Liver (tissue), 3 donors: Measurements from ENCODE around the gene NXN.
"Not testable (repeated sequence)": the region's sequence is repeated elsewhere in the genome, so short reads cannot be mapped to it uniquely, and the experiment has no call there.

Source experiments
- CTCF ChIP-seq: fragments of 150-350 bp; IDR thresholded peaks from 2 replicates; pipeline ENCODE4 v1.5.1; 2017; ENCODE audit warnings: improper control_type of control experiment, low read depth, low read length; ENCODE audit not compliant: missing input control
- JUND ChIP-seq, 2 donors: IDR thresholded peaks; 2 replicates each; pipeline ENCODE4 v1.6.1; 2016; ENCODE audit warnings: antibody characterized with exemption in 2 of 2
- RXRA ChIP-seq, 2 donors: IDR thresholded peaks; 2 replicates each; pipeline ENCODE4 v1.6.1; 2017 to 2018; ENCODE audit warnings: antibody characterized with exemption in 2 of 2, mild to moderate bottlenecking in 1 of 2
- TAF1 ChIP-seq: conservative IDR thresholded peaks from 2 replicates; pipeline ENCODE4 v1.6.1; 2016; ENCODE audit warnings: antibody characterized with exemption, mild to moderate bottlenecking
- YY1 ChIP-seq: IDR thresholded peaks from 2 replicates; pipeline ENCODE4 v1.6.1; 2016; ENCODE audit warnings: antibody characterized with exemption, mild to moderate bottlenecking
- TF ChIP-seq, protein P1 (sequence below): IDR thresholded peaks from 2 replicates; pipeline ENCODE4 v1.6.1; 2016; ENCODE audit warnings: antibody characterized with exemption, mild to moderate bottlenecking
- donor health status: healthy.
- donor health status: healthy.

- TF ChIP-seq, protein P1, sequence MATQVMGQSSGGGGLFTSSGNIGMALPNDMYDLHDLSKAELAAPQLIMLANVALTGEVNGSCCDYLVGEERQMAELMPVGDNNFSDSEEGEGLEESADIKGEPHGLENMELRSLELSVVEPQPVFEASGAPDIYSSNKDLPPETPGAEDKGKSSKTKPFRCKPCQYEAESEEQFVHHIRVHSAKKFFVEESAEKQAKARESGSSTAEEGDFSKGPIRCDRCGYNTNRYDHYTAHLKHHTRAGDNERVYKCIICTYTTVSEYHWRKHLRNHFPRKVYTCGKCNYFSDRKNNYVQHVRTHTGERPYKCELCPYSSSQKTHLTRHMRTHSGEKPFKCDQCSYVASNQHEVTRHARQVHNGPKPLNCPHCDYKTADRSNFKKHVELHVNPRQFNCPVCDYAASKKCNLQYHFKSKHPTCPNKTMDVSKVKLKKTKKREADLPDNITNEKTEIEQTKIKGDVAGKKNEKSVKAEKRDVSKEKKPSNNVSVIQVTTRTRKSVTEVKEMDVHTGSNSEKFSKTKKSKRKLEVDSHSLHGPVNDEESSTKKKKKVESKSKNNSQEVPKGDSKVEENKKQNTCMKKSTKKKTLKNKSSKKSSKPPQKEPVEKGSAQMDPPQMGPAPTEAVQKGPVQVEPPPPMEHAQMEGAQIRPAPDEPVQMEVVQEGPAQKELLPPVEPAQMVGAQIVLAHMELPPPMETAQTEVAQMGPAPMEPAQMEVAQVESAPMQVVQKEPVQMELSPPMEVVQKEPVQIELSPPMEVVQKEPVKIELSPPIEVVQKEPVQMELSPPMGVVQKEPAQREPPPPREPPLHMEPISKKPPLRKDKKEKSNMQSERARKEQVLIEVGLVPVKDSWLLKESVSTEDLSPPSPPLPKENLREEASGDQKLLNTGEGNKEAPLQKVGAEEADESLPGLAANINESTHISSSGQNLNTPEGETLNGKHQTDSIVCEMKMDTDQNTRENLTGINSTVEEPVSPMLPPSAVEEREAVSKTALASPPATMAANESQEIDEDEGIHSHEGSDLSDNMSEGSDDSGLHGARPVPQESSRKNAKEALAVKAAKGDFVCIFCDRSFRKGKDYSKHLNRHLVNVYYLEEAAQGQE: not testable (repeated sequence)
- not testable (repeated sequence) for TF ChIP-seq CTCF; TAF1; JUND (IDR thresholded peaks at IDR 0.05); RXRA (IDR thresholded peaks at IDR 0.05); YY1
Measured at GRCh38 chr17:790874-791247, 188.7 kb downstream of the NXN start.
